HEK293T (cell line): ENCODE measurements around the gene FGF16.

Experiments used
- ARNT ChIP-seq: fragments of 450-650 bp; IDR thresholded peaks from 2 replicates; pipeline ENCODE4 v1.6.1; 2017; ENCODE audit warnings: mild to moderate bottlenecking
- BHLHE40 ChIP-seq: fragments of 450-650 bp; IDR thresholded peaks from 2 replicates; pipeline ENCODE4 v1.6.1; 2016; ENCODE audit warnings: mild to moderate bottlenecking, moderate library complexity, borderline replicate concordance
- ELF4 ChIP-seq: fragments of 450-650 bp; IDR thresholded peaks from 2 replicates; pipeline ENCODE4 v1.6.1; 2017; ENCODE audit warnings: antibody characterized with exemption
- FOXK2 ChIP-seq: fragments of 450-650 bp; IDR thresholded peaks from 2 replicates; pipeline ENCODE4 v1.6.1; 2016; ENCODE audit warnings: mild to moderate bottlenecking
- FOXM1 ChIP-seq: fragments of 450-650 bp; IDR thresholded peaks from 2 replicates; pipeline ENCODE4 v1.6.1; 2017; ENCODE audit warnings: mild to moderate bottlenecking, borderline replicate concordance
- HDGF ChIP-seq: fragments of 450-650 bp; IDR thresholded peaks from 2 replicates; pipeline ENCODE4 v1.6.1; 2017; ENCODE audit warnings: antibody characterized with exemption, borderline replicate concordance
- L3MBTL2 ChIP-seq: fragments of 450-650 bp; conservative IDR thresholded peaks from 2 replicates; pipeline ENCODE4 v1.6.1; 2016; ENCODE audit warnings: mild to moderate bottlenecking
- LEF1 ChIP-seq: fragments of 450-650 bp; IDR thresholded peaks from 2 replicates; pipeline ENCODE4 v1.6.1; 2017; ENCODE audit warnings: mild to moderate bottlenecking, borderline replicate concordance
- NFRKB ChIP-seq: fragments of 450-650 bp; IDR thresholded peaks from 2 replicates; pipeline ENCODE4 v1.6.1; 2016; ENCODE audit warnings: mild to moderate bottlenecking, moderate library complexity
- SP1 ChIP-seq: fragments of 450-650 bp; IDR thresholded peaks from 2 replicates; pipeline ENCODE4 v1.6.1; 2017
- SUZ12 ChIP-seq: fragments of 450-650 bp; IDR thresholded peaks from 2 replicates; pipeline ENCODE4 v1.6.1; 2016; ENCODE audit warnings: mild to moderate bottlenecking
- TARDBP ChIP-seq: fragments of 450-650 bp; IDR thresholded peaks from 2 replicates; pipeline ENCODE4 v1.6.1; 2016
- ZNF384 ChIP-seq: fragments of 450-650 bp; IDR thresholded peaks from 2 replicates; pipeline ENCODE4 v1.6.1; 2016

GRCh38 chrX:77505227-77505626 is 58.0 kb downstream of the FGF16 start:
- TF ChIP-seq LEF1 (no peak), ARNT (no peak), SP1 (no peak), HDGF (no peak), ZNF384 (no peak), FOXM1 (no peak), SUZ12 (no peak), TARDBP (no peak), ELF4 (no peak), L3MBTL2 (no peak), BHLHE40 (no peak), FOXK2 (no peak), NFRKB (no peak)
